GM19023 (cell line): ENCODE data around the gene PRSS48.
"Not testable (repeated sequence)": the region's sequence is repeated elsewhere in the genome, so short reads cannot be mapped to it uniquely, and the experiment has no call there.

Experiments
- ATAC-seq: cut with Tn5 transposase; IDR thresholded peaks from one replicate; pipeline ENCODE4 v1.9.1; 2021; ENCODE audit warnings: mild to moderate bottlenecking, moderate library complexity; ENCODE audit not compliant: unreplicated experiment

PRSS48 gene

GRCh38 chr4:151259752-151260151 is 17.2 kb upstream of the PRSS48 start:
- no peak for ATAC-seq

DNA sequence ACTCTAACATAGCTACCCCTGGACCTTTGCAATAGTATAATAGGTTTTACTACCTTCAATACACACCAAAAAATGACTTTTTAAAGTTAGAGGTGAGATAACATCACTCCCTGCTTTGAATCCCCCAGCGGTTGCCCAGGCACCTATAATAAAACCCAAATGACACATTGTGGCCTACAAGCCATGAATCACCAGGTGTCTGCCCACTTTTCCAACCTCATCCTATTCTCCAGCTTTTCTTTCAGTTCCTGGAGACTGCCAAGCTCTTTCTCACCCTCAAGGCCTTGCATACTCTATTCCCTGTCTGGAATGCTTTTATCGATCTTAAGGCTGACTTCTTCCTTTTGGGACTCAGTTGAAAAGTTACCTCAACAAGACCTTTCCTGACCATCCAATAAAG is 16.4 kb upstream of the PRSS48 start:
- no peak for ATAC-seq

- ATAC-seq = no peak
Measured at GRCh38 chr4:151263455-151263854, 13.5 kb upstream of the PRSS48 start.

DNA sequence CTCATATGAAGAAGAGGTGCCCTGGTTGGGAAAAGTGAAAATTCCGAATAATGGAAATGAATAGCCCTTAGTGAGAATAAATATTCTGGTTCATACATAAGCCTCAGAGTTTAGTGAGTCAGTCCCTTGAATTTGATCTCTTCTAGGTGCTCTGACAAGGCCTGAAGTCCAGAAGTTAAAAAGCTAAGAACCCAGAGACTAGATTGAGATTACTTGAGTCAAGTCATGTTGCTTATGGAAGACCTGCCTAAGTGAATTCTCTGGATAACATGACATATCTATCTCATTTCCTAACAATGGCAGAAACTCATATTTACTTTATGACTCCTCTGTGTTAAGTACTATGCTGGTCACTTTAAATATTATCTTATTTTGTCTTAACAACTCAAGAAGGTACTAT is 10.5 kb upstream of the PRSS48 start:
- ATAC-seq = no peak

DNA sequence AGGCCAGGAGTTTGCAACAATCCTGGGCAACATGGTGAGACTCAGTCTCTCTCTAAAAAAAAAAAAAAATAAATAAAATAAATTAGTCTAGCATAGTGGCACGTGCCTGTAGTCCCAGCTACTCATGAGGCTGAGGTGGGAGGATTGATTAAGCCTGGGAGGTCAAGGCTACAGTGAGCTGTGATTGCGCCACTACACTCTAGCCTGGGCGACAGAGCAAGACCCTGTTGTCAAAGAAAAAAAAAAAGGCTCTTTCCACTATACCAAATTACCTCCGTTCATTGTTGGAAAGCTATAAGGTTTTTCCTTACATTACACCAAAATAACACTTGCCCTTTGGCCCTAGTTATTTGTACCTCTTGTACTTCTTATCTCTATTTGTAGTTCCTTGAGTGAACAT is 9.9 kb upstream of the PRSS48 start:
- ATAC-seq = no peak

DNA sequence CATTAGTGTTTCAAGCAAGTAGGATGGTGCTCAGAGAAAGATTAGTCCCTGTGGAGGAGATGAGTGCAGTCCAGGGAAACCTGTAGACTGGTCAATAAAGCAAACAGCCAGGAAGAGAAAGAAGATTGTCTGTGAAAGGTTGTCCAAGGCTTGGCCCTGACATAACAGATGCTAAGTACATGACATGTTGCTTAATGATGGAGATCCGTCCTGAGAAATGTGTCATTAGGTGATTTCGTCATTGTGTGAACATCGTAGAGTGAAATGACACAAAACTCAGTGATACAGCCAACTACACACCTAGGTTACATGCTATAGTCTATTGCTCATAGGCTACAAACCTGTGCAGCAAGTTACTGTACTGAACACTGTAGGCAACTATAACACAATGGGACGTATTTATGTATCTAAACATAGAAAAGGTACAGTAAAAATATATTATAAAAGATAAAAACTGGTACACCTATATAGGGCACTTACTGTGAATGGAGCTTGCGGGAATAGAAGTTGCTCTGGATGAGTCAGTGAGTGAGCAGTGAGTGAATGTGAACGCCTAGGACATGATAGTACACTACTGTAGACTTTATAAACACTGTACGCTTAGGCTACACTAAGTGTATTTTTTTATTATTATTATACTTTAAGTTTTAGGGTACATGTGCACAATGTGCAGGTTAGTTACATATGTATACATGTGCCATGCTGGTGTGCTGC is 9.0 kb upstream of the PRSS48 start:
- no peak for ATAC-seq

DNA sequence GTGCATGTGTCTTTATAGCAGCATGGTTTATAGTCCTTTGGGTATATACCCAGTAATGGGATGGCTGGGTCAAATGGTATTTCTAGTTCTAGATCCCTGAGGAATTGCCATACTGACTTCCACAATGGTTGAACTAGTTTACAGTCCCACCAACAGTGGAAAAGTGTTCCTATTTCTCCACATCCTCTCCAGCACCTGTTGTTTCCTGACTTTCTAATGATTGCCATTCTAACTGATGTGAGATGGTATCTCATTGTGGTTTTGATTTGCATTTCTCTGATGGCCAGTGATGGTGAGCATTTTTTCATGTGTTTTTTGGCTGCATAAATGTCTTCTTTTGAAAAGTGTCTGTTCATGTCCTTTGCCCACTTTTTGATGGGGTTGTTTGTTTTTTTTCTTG is 8.1 kb upstream of the PRSS48 start:
- ATAC-seq = not testable (repeated sequence)

- ATAC-seq = no peak
Measured at GRCh38 chr4:151284534-151285245, 7.7 kb downstream of the PRSS48 start.

- ATAC-seq = no peak
Measured at GRCh38 chr4:151287409-151287808, 10.4 kb downstream of the PRSS48 start.

DNA sequence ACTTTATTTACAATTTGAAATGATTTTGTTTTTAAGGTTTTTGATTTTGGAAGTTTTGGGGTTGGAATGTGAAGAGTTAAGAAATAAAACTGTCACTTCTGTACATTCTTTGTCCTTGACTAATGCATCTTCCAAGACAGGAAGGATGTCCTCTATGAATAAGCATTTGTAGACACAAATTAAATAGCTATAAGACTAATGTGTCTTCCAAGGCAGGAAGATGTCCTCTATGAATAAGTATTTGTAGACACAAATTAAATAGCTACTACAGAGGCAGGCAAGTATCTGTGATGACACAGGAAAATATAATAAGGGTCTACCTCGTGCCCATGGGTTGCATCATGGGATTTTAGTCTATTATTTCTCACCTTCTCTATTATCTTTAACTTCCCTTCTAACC is 14.5 kb downstream of the PRSS48 start:
- ATAC-seq = no peak

DNA sequence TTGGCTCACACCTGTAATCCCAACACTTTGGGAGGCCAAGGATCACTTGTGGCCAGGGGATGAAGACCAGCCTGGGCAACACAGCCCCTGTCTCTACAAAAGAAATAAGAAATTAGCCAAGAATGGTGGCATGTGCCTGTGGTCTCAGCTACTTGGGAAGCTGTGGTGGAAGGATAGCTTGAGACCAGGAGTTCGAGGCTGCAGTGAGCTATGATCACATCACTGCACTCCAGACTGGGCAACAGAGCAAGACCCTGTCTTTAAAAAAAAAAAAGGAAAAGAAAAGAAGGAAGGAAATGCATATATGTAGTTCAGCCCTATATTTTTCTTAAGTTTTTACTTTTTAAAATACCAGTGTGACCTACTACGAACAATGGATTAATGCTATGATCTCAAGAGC is 15.1 kb downstream of the PRSS48 start:
- ATAC-seq = no peak

DNA sequence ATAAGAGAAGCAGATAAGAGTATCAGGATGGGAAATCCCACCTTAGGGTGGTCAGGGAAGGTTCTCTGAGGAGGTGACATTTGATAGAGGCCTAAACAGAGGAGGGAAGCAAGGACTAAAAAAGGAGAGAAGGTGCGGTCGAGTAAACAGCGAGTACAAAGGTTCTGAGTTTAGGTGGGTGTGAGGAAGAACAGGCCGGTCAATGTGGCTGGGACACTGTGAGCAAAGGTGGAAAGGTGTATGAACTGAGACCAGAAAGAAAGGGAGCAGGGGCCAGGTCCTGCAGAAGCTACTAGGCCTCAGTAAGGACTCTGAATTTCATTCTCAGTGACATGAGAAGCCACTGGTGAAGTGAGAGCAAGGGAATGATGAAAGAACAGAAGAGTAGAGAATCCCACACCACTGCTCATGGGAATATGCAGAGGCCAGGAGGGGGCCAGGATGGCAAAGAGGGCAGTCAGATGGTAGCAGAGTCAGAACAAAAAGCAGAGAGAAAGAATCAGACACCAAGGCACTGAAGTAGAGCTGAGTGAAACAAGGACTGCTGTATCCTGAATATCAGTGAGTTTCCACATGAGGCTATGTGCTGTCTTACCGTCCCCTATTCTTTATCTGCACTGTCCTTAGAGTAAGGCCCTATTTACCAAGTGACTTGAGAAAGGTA is 18.0 kb downstream of the PRSS48 start:
- no peak for ATAC-seq

DNA sequence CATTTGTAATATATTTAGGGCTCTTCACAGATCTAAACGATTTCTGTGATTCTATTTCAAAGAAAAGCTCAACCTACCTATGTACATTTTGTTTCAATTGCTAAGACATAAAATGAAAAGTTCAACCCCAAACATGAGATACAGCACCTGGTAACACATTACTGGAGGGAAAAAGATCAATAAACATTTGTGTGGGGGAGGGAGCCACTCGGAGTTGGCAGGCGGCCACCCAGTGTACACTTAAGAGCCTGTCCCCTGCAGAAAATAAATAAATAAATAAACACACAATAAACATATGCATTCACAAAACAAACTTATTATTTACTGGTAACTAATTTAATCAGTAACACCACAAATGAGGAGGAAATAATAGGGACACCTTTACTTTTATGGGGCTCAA is 19.3 kb downstream of the PRSS48 start:
- no peak for ATAC-seq

DNA sequence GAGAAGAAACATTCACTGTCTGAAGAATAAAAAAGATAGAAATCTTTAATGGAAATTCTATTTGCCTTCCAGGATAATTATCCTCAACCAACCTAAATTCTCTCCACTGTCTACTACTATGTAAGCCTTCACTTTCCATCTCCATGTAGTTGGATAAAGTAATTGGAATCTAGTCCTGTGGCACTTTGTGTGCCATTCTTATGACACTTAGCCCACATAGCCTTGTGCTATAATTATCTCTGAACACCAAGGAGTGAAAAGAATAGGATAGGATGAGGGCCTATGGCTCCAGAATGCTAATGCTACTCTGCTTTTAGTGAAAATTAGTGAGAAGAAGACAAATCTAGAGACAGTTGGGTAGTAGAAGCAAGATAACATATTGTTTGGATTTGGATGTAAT is 20.2 kb downstream of the PRSS48 start:
- ATAC-seq = no peak

- ATAC-seq = no peak
Measured at GRCh38 chr4:151302432-151302831, 25.5 kb downstream of the PRSS48 start.

GRCh38 chr4:151304226-151304625 is 27.3 kb downstream of the PRSS48 start:
- ATAC-seq = no peak

DNA sequence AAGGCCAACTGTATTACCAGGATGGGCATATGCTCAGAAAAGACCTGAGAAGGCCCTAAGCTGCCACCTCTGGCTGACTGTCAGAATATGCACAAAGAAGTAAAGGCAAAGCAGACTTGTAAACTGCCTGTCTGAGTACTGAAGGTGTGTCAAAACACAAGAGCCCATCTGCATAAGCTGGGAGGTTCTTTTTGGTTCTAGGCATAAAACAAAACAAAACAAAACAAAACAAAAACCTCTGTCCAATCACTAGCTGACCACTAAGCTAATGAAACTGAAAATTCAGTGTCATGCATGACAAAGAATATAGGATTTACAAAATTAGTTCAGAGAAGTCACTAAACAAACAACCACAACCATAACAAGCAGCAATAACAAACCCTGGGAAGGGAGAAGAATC is 27.8 kb downstream of the PRSS48 start:
- ATAC-seq = peak; percentile 79

GRCh38 chr4:151310124-151310728 is 33.3 kb downstream of the PRSS48 start:
- ATAC-seq = no peak

DNA sequence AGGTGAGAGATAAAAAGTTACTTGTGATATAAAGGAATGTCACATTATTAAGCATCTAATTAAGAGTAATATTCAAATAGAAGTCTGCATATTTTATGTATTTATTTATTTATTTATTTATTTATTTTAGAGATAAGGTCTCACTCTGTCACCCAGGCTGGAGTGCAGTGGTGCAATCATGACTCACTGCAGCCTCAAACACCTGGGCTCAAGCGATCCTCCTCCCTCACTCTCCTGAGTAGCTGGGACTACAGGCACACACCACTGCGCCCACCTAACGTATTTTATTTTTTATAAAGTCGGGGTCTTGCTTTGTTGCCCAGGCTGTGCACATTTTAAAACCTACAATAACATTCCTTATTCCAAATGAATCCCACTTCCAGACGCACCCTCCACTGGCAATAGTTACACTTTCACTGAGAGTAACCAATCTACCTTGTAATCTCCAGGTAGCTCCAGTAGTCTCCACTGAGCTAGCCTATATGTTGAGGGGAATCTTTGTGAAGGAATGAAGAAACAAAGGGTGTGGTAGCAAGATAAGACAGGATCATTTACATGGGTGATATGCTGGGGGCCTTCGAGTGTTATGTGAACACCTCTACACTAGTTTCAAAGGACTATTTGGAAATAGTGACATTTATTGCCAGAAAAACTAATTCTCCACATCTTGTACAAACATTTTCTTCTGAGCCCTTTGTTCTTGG is 36.5 kb downstream of the PRSS48 start:
- ATAC-seq = no peak

DNA sequence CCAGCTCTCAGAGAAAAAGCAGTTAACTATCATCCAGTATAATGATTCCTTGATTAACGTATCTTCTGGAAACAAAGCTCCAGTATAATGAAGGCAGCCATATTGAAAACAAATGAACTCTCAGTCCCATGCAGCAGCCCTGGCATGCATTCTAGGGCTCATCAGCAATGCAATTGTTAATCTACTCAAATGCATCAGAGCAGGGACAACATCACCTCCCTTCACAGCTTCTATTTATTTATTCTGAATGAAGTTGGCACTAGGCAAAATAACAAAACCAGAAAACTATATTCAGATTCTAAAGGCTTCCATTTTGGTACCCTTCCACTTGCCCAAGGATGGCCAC is 37.0 kb downstream of the PRSS48 start:
- no peak for ATAC-seq

GRCh38 chr4:151314479-151314878 is 37.5 kb downstream of the PRSS48 start:
- ATAC-seq = no peak
